Measurements from ENCODE around the gene WAC. TPM values are rescaled to one million over a fixed set of nuclear protein-coding genes. Genes with fewer than 3 reads are reported as not detected.

Gene WAC
- polyA plus RNA-seq, 1 donor from 2014 or later: 63.9 TPM

DNA sequence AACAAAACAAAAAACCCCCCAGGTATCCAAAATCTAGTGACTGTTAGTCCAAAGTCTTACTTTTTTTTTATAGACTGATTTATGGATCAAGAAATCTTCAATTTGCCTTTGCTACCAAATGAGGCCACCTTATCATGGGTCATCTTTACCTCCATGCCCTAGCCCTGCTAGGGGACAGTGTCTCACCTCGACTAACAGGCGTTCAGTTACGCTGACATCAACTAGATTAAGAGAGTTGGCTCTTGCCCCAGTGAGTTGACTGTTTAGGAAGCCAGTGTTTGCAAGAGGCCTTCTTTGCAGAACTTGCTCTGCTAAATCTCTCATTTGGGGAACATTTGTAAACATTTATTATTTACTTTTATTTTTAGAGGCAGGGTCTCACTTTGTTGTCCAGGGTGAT, 36.9 kb upstream of the WAC start:
- Histone ChIP-seq H3K9me3 (ENCODE audit: low read length) (no peaks in the 10 kb centered on the region), H2AFZ (ENCODE audit: low read depth, low read length) (no peak overlapping the region), H3K9ac (ENCODE audit: low read length) (no peak overlapping the region), H3K4me3 (ENCODE audit: low read length) (no peak overlapping the region), H3K79me2 (replicated peaks; ENCODE audit: insufficient read depth, low read length) (no peaks in the 10 kb centered on the region), H3K9me2 (ENCODE audit: insufficient read depth, low read length) (no peaks in the 10 kb centered on the region), H3K36me3 (ENCODE audit: insufficient read depth, low read length) (no peaks in the 10 kb centered on the region), H3K27me3 (ENCODE audit: insufficient read depth, low read depth, low read length) (no peaks in the 10 kb centered on the region), H3K27ac (ENCODE audit: low read length) (no peak overlapping the region), H4K20me1 (ENCODE audit: insufficient read depth) (no peaks in the 10 kb centered on the region), H3F3A (ENCODE audit: insufficient read depth, low read length, poor library complexity, severe bottlenecking) (no peaks in the 10 kb centered on the region), H3K4me2 (ENCODE audit: low read length) (no peak overlapping the region)
- TF ChIP-seq, protein P1, sequence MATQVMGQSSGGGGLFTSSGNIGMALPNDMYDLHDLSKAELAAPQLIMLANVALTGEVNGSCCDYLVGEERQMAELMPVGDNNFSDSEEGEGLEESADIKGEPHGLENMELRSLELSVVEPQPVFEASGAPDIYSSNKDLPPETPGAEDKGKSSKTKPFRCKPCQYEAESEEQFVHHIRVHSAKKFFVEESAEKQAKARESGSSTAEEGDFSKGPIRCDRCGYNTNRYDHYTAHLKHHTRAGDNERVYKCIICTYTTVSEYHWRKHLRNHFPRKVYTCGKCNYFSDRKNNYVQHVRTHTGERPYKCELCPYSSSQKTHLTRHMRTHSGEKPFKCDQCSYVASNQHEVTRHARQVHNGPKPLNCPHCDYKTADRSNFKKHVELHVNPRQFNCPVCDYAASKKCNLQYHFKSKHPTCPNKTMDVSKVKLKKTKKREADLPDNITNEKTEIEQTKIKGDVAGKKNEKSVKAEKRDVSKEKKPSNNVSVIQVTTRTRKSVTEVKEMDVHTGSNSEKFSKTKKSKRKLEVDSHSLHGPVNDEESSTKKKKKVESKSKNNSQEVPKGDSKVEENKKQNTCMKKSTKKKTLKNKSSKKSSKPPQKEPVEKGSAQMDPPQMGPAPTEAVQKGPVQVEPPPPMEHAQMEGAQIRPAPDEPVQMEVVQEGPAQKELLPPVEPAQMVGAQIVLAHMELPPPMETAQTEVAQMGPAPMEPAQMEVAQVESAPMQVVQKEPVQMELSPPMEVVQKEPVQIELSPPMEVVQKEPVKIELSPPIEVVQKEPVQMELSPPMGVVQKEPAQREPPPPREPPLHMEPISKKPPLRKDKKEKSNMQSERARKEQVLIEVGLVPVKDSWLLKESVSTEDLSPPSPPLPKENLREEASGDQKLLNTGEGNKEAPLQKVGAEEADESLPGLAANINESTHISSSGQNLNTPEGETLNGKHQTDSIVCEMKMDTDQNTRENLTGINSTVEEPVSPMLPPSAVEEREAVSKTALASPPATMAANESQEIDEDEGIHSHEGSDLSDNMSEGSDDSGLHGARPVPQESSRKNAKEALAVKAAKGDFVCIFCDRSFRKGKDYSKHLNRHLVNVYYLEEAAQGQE (IDR thresholded peaks at IDR 0.05; ENCODE audit: borderline replicate concordance): no peak
- TF ChIP-seq EZH2 (IDR thresholded peaks at IDR 0.05; ENCODE audit: borderline replicate concordance, insufficient read depth, low read length, poor library complexity, severe bottlenecking) (no peak), SMC3 (conservative IDR thresholded peaks at IDR 0.05; ENCODE audit: poor library complexity) (no peak), MXI1 (conservative IDR thresholded peaks at IDR 0.05; ENCODE audit: poor library complexity, severe bottlenecking) (no peak), RAD21 (conservative IDR thresholded peaks at IDR 0.05) (no peak), TAF1 (IDR thresholded peaks at IDR 0.05; ENCODE audit: low read depth) (no peak), POLR2AphosphoS5 (IDR thresholded peaks at IDR 0.05) (no peak), EP300 (conservative IDR thresholded peaks at IDR 0.05; ENCODE audit: poor library complexity, severe bottlenecking) (no peak)
- TF ChIP-seq, protein P2, sequence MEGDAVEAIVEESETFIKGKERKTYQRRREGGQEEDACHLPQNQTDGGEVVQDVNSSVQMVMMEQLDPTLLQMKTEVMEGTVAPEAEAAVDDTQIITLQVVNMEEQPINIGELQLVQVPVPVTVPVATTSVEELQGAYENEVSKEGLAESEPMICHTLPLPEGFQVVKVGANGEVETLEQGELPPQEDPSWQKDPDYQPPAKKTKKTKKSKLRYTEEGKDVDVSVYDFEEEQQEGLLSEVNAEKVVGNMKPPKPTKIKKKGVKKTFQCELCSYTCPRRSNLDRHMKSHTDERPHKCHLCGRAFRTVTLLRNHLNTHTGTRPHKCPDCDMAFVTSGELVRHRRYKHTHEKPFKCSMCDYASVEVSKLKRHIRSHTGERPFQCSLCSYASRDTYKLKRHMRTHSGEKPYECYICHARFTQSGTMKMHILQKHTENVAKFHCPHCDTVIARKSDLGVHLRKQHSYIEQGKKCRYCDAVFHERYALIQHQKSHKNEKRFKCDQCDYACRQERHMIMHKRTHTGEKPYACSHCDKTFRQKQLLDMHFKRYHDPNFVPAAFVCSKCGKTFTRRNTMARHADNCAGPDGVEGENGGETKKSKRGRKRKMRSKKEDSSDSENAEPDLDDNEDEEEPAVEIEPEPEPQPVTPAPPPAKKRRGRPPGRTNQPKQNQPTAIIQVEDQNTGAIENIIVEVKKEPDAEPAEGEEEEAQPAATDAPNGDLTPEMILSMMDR (IDR thresholded peaks at IDR 0.05; ENCODE audit: poor library complexity, severe bottlenecking): no peak

DNA sequence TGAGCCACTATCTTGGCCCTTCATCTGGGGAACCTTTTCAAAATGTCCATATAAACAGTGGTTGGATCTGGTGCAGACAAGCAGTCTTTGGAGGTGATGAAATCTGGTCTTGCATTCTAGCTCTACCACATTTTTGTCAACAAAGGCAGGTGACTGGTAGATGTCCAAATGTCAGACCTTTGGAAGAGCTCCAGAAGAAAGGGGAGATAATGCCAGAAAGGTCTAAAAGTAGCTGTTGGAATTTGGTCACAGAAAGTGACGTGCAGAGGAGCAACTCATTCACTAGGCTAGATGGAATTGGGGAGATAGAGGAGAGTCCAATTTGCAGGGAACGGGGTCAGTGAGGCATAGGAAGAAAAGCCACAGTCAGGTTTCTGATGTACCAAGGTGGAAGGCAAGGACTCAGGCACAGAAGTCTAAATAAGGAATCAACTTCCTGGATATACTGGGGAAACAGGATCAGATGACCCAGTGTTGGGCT, 36.4 kb upstream of the WAC start:
- Histone ChIP-seq H3K79me2 (replicated peaks; ENCODE audit: insufficient read depth, low read length) (no peaks in the 10 kb centered on the region), H2AFZ (ENCODE audit: low read depth, low read length) (no peak overlapping the region), H3K9me2 (ENCODE audit: insufficient read depth, low read length) (no peaks in the 10 kb centered on the region), H3K27me3 (ENCODE audit: insufficient read depth, low read depth, low read length) (no peaks in the 10 kb centered on the region), H3K9me3 (ENCODE audit: low read length) (no peaks in the 10 kb centered on the region), H3K9ac (ENCODE audit: low read length) (no peak overlapping the region), H3K4me2 (ENCODE audit: low read length) (no peak overlapping the region), H4K20me1 (ENCODE audit: insufficient read depth) (no peaks in the 10 kb centered on the region), H3K4me3 (ENCODE audit: low read length) (no peak overlapping the region), H3K36me3 (ENCODE audit: insufficient read depth, low read length) (no peaks in the 10 kb centered on the region), H3K27ac (ENCODE audit: low read length) (no peak overlapping the region), H3F3A (ENCODE audit: insufficient read depth, low read length, poor library complexity, severe bottlenecking) (no peaks in the 10 kb centered on the region)
- TF ChIP-seq, protein P2 (IDR thresholded peaks at IDR 0.05; ENCODE audit: poor library complexity, severe bottlenecking): no peak
- no peak for TF ChIP-seq SMC3 (conservative IDR thresholded peaks at IDR 0.05; ENCODE audit: poor library complexity)
- TF ChIP-seq POLR2AphosphoS5 (IDR thresholded peaks at IDR 0.05): no peak
- TF ChIP-seq EP300 (conservative IDR thresholded peaks at IDR 0.05; ENCODE audit: poor library complexity, severe bottlenecking): no peak
- TF ChIP-seq MXI1 (conservative IDR thresholded peaks at IDR 0.05; ENCODE audit: poor library complexity, severe bottlenecking): no peak
- TF ChIP-seq TAF1 (IDR thresholded peaks at IDR 0.05; ENCODE audit: low read depth): no peak
- no peak for TF ChIP-seq RAD21 (conservative IDR thresholded peaks at IDR 0.05)
- TF ChIP-seq, protein P1 (IDR thresholded peaks at IDR 0.05; ENCODE audit: borderline replicate concordance): no peak
- no peak for TF ChIP-seq EZH2 (IDR thresholded peaks at IDR 0.05; ENCODE audit: borderline replicate concordance, insufficient read depth, low read length, poor library complexity, severe bottlenecking)
